Liver (tissue), 3 donors: ENCODE data around the gene GABRA4.

Source experiments
- HNF4A ChIP-seq, 2 donors: conservative IDR thresholded peaks; 2 replicates each; pipeline ENCODE4 v1.6.1; 2016; ENCODE audit warnings: antibody characterized with exemption in 2 of 2, mild to moderate bottlenecking in 2 of 2
- HNF4G ChIP-seq: IDR thresholded peaks from 2 replicates; pipeline ENCODE4 v1.6.1; 2016; ENCODE audit warnings: antibody characterized with exemption
- TAF1 ChIP-seq: conservative IDR thresholded peaks from 2 replicates; pipeline ENCODE4 v1.6.1; 2016; ENCODE audit warnings: antibody characterized with exemption, mild to moderate bottlenecking
- YY1 ChIP-seq: IDR thresholded peaks from 2 replicates; pipeline ENCODE4 v1.6.1; 2016; ENCODE audit warnings: antibody characterized with exemption, mild to moderate bottlenecking
- TF ChIP-seq, protein P1 (sequence below): fragments of 150-350 bp; IDR thresholded peaks from 2 replicates; pipeline ENCODE4 v1.5.1; 2017; ENCODE audit warnings: improper control_type of control experiment, low read depth, low read length; ENCODE audit not compliant: missing input control
- TF ChIP-seq, protein P2 (sequence below): IDR thresholded peaks from 2 replicates; pipeline ENCODE4 v1.6.1; 2016; ENCODE audit warnings: antibody characterized with exemption
- TF ChIP-seq, protein P3 (sequence below): IDR thresholded peaks from 2 replicates; pipeline ENCODE4 v1.6.1; 2016; ENCODE audit warnings: antibody characterized with exemption, mild to moderate bottlenecking
- TF ChIP-seq, protein P4 (sequence below): IDR thresholded peaks from 2 replicates; pipeline ENCODE4 v1.6.1; 2016; ENCODE audit warnings: antibody characterized with exemption
- donor health status: healthy.
- donor health status: healthy.

- TF ChIP-seq, protein P1, sequence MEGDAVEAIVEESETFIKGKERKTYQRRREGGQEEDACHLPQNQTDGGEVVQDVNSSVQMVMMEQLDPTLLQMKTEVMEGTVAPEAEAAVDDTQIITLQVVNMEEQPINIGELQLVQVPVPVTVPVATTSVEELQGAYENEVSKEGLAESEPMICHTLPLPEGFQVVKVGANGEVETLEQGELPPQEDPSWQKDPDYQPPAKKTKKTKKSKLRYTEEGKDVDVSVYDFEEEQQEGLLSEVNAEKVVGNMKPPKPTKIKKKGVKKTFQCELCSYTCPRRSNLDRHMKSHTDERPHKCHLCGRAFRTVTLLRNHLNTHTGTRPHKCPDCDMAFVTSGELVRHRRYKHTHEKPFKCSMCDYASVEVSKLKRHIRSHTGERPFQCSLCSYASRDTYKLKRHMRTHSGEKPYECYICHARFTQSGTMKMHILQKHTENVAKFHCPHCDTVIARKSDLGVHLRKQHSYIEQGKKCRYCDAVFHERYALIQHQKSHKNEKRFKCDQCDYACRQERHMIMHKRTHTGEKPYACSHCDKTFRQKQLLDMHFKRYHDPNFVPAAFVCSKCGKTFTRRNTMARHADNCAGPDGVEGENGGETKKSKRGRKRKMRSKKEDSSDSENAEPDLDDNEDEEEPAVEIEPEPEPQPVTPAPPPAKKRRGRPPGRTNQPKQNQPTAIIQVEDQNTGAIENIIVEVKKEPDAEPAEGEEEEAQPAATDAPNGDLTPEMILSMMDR, result no peak
- TF ChIP-seq, protein P2, sequence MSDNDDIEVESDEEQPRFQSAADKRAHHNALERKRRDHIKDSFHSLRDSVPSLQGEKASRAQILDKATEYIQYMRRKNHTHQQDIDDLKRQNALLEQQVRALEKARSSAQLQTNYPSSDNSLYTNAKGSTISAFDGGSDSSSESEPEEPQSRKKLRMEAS, result no peak
- no peak for TF ChIP-seq HNF4A (conservative IDR thresholded peaks at IDR 0.05)
- no peak for TF ChIP-seq TAF1
- TF ChIP-seq, protein P3, sequence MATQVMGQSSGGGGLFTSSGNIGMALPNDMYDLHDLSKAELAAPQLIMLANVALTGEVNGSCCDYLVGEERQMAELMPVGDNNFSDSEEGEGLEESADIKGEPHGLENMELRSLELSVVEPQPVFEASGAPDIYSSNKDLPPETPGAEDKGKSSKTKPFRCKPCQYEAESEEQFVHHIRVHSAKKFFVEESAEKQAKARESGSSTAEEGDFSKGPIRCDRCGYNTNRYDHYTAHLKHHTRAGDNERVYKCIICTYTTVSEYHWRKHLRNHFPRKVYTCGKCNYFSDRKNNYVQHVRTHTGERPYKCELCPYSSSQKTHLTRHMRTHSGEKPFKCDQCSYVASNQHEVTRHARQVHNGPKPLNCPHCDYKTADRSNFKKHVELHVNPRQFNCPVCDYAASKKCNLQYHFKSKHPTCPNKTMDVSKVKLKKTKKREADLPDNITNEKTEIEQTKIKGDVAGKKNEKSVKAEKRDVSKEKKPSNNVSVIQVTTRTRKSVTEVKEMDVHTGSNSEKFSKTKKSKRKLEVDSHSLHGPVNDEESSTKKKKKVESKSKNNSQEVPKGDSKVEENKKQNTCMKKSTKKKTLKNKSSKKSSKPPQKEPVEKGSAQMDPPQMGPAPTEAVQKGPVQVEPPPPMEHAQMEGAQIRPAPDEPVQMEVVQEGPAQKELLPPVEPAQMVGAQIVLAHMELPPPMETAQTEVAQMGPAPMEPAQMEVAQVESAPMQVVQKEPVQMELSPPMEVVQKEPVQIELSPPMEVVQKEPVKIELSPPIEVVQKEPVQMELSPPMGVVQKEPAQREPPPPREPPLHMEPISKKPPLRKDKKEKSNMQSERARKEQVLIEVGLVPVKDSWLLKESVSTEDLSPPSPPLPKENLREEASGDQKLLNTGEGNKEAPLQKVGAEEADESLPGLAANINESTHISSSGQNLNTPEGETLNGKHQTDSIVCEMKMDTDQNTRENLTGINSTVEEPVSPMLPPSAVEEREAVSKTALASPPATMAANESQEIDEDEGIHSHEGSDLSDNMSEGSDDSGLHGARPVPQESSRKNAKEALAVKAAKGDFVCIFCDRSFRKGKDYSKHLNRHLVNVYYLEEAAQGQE, result no peak
- no peak for TF ChIP-seq YY1
- TF ChIP-seq, protein P4, sequence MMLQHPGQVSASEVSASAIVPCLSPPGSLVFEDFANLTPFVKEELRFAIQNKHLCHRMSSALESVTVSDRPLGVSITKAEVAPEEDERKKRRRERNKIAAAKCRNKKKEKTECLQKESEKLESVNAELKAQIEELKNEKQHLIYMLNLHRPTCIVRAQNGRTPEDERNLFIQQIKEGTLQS, result no peak
- TF ChIP-seq HNF4G, result no peak
These were observed 48.3 kb downstream of the GABRA4 start for GRCh38 chr4:46945062-46945461.
